CD14-positive monocyte (primary cell): ENCODE data around the gene C3orf20. TPM values are rescaled to one million over a fixed set of nuclear protein-coding genes. Genes with fewer than 3 reads are reported as not detected.

Source experiments
- DNase-seq, 3 donors: peaks; one replicate each; pipeline ENCODE4 v3.0.0-alpha.2; 2011 to 2022
- H2AFZ ChIP-seq: 2 replicates; pipeline ENCODE4 v1.6.0; 2012; ENCODE audit warnings: mild to moderate bottlenecking, low read depth, low read length, inconsistent platforms; ENCODE audit not compliant: insufficient read depth, poor library complexity, severe bottlenecking
- H3K27ac ChIP-seq, 2 donors: 1 replicate in 1 of 2; 2 replicates in 1 of 2; pipeline ENCODE4 v1.5.1; 2012 to 2013; ENCODE audit warnings: low read length in 2 of 2, control low read depth in 1 of 2, inconsistent platforms in 1 of 2, low read depth in 1 of 2, mild to moderate bottlenecking in 1 of 2
- H3K27me3 ChIP-seq, 2 donors: one replicate each; pipeline versions ENCODE4 v1.6.0 to v1.6.1; 2011 to 2013; ENCODE audit warnings: low read length in 2 of 2; ENCODE audit not compliant: control insufficient read depth in 2 of 2, insufficient read depth in 2 of 2
- H3K36me3 ChIP-seq, 2 donors: replicated peaks in 1 of 2; 1 replicate in 1 of 2; 2 replicates in 1 of 2; pipeline versions ENCODE4 v1.5.1 to v1.6.1; 2012 to 2013; ENCODE audit warnings: low read length in 2 of 2, control low read depth in 1 of 2, inconsistent platforms in 1 of 2, mild to moderate bottlenecking in 1 of 2; ENCODE audit not compliant: insufficient read depth in 2 of 2, control insufficient read depth in 1 of 2
- H3K4me1 ChIP-seq, 2 donors: 1 replicate in 1 of 2; 2 replicates in 1 of 2; pipeline versions ENCODE4 v1.5.1 to v1.6.1; 2012 to 2013; ENCODE audit warnings: low read length in 2 of 2, control low read depth in 1 of 2, inconsistent platforms in 1 of 2, mild to moderate bottlenecking in 1 of 2, moderate library complexity in 1 of 2; ENCODE audit not compliant: insufficient read depth in 2 of 2, control insufficient read depth in 1 of 2
- H3K4me2 ChIP-seq: replicated peaks from 2 replicates; pipeline ENCODE3; 2012; ENCODE audit warnings: low read length, moderate library complexity, mild to moderate bottlenecking; ENCODE audit not compliant: poor library complexity, severe bottlenecking; ENCODE audit errors: extremely low read depth
- H3K4me3 ChIP-seq, 3 experiments: fragments of 200-600 bp in 1 of 3; sonication (generic) in 1 of 3; replicated peaks in 1 of 3; 1 replicate in 2 of 3; 2 replicates in 1 of 3; pipeline ENCODE4 v1.5.1; 2011 to 2013; ENCODE audit warnings: low read length in 3 of 3, mild to moderate bottlenecking in 3 of 3, control low read depth in 2 of 3, low read depth in 2 of 3, inconsistent platforms in 1 of 3, moderate library complexity in 1 of 3
- H3K79me2 ChIP-seq: 2 replicates; pipeline ENCODE4 v1.6.0; 2012; ENCODE audit warnings: mild to moderate bottlenecking, control low read depth, inconsistent platforms, low read length, moderate library complexity; ENCODE audit not compliant: insufficient read depth
- H3K9ac ChIP-seq: 2 replicates; pipeline ENCODE4 v1.6.0; 2017; ENCODE audit warnings: low read length, mild to moderate bottlenecking; ENCODE audit not compliant: insufficient read depth, poor library complexity, severe bottlenecking
- H3K9me3 ChIP-seq, 2 donors: replicated peaks in 1 of 2; 1 replicate in 1 of 2; 2 replicates in 1 of 2; pipeline versions ENCODE4 v1.5.1 to v1.6.1; 2012 to 2013; ENCODE audit warnings: low read length in 2 of 2, control low read depth in 1 of 2; ENCODE audit not compliant: control insufficient read depth in 1 of 2, insufficient read depth in 1 of 2
- H4K20me1 ChIP-seq: 2 replicates; pipeline ENCODE4 v1.6.0; 2012; ENCODE audit warnings: mild to moderate bottlenecking, low read length, control low read depth, moderate library complexity; ENCODE audit not compliant: insufficient read depth
- H3K27ac Mint-ChIP-seq, 7 donors: one replicate each; pipeline ENCODE4 v1.8.0; 2020; ENCODE audit warnings: mild to moderate bottlenecking in 7 of 7, mixed read lengths in 7 of 7, moderate library complexity in 6 of 7, inconsistent platforms in 2 of 7
- H3K27me3 Mint-ChIP-seq, 3 donors: one replicate each; pipeline ENCODE4 v1.8.0; 2021 to 2022; ENCODE audit warnings: low read depth in 3 of 3, mild to moderate bottlenecking in 3 of 3, mixed read lengths in 3 of 3, moderate library complexity in 3 of 3, inconsistent platforms in 1 of 3
- H3K36me3 Mint-ChIP-seq, 2 donors: one replicate each; pipeline ENCODE4 v1.8.0; 2020; ENCODE audit warnings: mixed read lengths in 2 of 2, inconsistent platforms in 1 of 2, mild to moderate bottlenecking in 1 of 2
- H3K4me1 Mint-ChIP-seq: one replicate; pipeline ENCODE4 v1.8.0; 2020; ENCODE audit warnings: mild to moderate bottlenecking, mixed read lengths
- H3K4me3 Mint-ChIP-seq, 2 donors: one replicate each; pipeline ENCODE4 v1.8.0; 2020; ENCODE audit warnings: mild to moderate bottlenecking in 2 of 2, mixed read lengths in 2 of 2, moderate library complexity in 1 of 2
- H3K9me3 Mint-ChIP-seq, 7 donors: one replicate each; pipeline ENCODE4 v1.8.0; 2020 to 2022; ENCODE audit warnings: mixed read lengths in 7 of 7, mild to moderate bottlenecking in 6 of 7, moderate library complexity in 6 of 7, inconsistent platforms in 2 of 7
- CTCF ChIP-seq: fragments of 200-600 bp; IDR thresholded peaks from one replicate; pipeline ENCODE4 v1.8.0; 2022; ENCODE audit warnings: antibody characterized with exemption, mild to moderate bottlenecking
- WGBS: methylation state at CpG from one replicate; pipeline ENCODE4 v1.1.5; 2013; ENCODE audit warnings: missing lambda C conversion rate; ENCODE audit not compliant: insufficient coverage; 5-methylcytosine and 5-hydroxymethylcytosine counted together
- intact Hi-C, 2 donors: fragments of 100-400 bp; cut with micrococcal nuclease; formaldehyde crosslinking; loops; one replicate each; pipeline versions ENCODE4 v1.15.0 to v1.15.1; 2023
- polyA plus RNA-seq, 3 donors: library from polyadenylated mRNA; depleted of rRNA in 1 of 3; unstranded in 2 of 3; stranded (reverse) in 1 of 3; fragments of 300-500 nt in 2 of 3; fragments of >200 nt in 1 of 3; fragmentation: Illumina TruSeq in 2 of 3; gene quantifications; 1 replicate in 2 of 3; 2 replicates in 1 of 3; pipeline ENCODE4 v1.2.3, GENCODE V29; 2012 to 2021

C3orf20 gene
- polyA plus RNA-seq, 3 donors: 0.11 TPM; not detected in 2

- peaks cover 5 to 9% of the 10 kb centered on the region in 2 donors for H3K4me1 ChIP-seq
- Mint-ChIP-seq H3K27me3 (peaks cover 54 to 78% (median 69%) of the 10 kb centered on the region in 3 donors), H3K4me1 (peaks cover 12% of the 10 kb centered on the region), H3K9me3 (peaks cover 0 to 8% (median 4%) of the 10 kb centered on the region in 7 donors), H3K4me3 (peak overlapping the region in 1 of 2 donors; percentile 83), H3K36me3 (no peaks in the 10 kb centered on the region), H3K27ac (no peak overlapping the region)
- no peak overlapping the region for H3K4me2 ChIP-seq
- no peak overlapping the region for H3K9ac ChIP-seq
- H3K9me3 ChIP-seq: peaks cover 0 to 12% of the 10 kb centered on the region in 2 donors
- no peak overlapping the region for H3K4me3 ChIP-seq
- H2AFZ ChIP-seq: no peak overlapping the region
- H3K79me2 ChIP-seq: no peaks in the 10 kb centered on the region
- no peak for TF ChIP-seq CTCF
- peaks cover 49 to 63% of the 10 kb centered on the region in 2 donors for H3K27me3 ChIP-seq
- no peaks in the 10 kb centered on the region for H4K20me1 ChIP-seq
- H3K27ac ChIP-seq: no peak overlapping the region
- intact Hi-C loops: no loop called here
- no peak for DNase-seq
- WGBS: 12% methylated on average over 3 of the region's 7 CpGs
- H3K36me3 ChIP-seq: no peaks in the 10 kb centered on the region
Observed at GRCh38 chr3:14811684-14812083, 136.7 kb downstream of the C3orf20 start.

GRCh38 chr3:14812196-14812790 is 137.4 kb downstream of the C3orf20 start:
- no peaks in the 10 kb centered on the region for H4K20me1 ChIP-seq
- no peaks in the 10 kb centered on the region for H3K36me3 ChIP-seq
- Mint-ChIP-seq H3K27me3 (peaks cover 50 to 73% (median 65%) of the 10 kb centered on the region in 3 donors), H3K36me3 (no peaks in the 10 kb centered on the region), H3K27ac (no peak overlapping the region), H3K9me3 (peaks cover 0 to 8% (median 4%) of the 10 kb centered on the region in 7 donors), H3K4me1 (peaks cover 7% of the 10 kb centered on the region), H3K4me3 (peak overlapping the region in 1 of 2 donors; percentile 83)
- no peak overlapping the region for H3K9ac ChIP-seq
- H3K79me2 ChIP-seq: no peaks in the 10 kb centered on the region
- peaks cover 0 to 12% of the 10 kb centered on the region in 2 donors for H3K9me3 ChIP-seq
- WGBS: 5% methylated on average over 4 of the region's 9 CpGs
- intact Hi-C loops: no loop called here
- H3K27me3 ChIP-seq: peaks cover 49 to 63% of the 10 kb centered on the region in 2 donors
- DNase-seq: no peak
- no peak for TF ChIP-seq CTCF
- H3K4me2 ChIP-seq: no peak overlapping the region
- H3K27ac ChIP-seq: no peak overlapping the region
- peaks cover 0 to 4% of the 10 kb centered on the region in 2 donors for H3K4me1 ChIP-seq
- no peak overlapping the region for H3K4me3 ChIP-seq
- H2AFZ ChIP-seq: no peak overlapping the region
